Measurements from ENCODE around the gene RMRP.

RMRP gene

DNA sequence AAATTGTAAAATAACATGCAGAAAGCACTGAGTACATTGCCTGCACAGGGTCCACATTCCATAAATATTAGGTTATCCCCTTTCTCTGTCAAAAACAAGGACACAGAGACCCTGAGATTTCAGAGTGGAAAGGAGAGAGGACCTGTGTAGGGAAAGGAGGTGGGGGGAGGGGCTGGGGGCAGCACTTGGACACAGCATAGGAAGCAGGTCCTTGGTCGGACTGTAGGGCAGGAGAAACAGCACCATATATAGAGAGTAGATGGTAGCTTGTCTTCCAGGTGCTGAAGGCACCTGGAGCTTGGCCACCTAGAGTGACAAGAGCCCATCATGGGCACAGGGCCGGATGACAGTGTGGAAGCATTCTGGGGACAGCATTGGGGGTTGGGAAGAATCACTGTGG lies 29.5 kb upstream of the RMRP start:
- no peak for DNase-seq (ENCODE audit: low read depth in 2 of 3, low spot score in 2 of 3)

DNA sequence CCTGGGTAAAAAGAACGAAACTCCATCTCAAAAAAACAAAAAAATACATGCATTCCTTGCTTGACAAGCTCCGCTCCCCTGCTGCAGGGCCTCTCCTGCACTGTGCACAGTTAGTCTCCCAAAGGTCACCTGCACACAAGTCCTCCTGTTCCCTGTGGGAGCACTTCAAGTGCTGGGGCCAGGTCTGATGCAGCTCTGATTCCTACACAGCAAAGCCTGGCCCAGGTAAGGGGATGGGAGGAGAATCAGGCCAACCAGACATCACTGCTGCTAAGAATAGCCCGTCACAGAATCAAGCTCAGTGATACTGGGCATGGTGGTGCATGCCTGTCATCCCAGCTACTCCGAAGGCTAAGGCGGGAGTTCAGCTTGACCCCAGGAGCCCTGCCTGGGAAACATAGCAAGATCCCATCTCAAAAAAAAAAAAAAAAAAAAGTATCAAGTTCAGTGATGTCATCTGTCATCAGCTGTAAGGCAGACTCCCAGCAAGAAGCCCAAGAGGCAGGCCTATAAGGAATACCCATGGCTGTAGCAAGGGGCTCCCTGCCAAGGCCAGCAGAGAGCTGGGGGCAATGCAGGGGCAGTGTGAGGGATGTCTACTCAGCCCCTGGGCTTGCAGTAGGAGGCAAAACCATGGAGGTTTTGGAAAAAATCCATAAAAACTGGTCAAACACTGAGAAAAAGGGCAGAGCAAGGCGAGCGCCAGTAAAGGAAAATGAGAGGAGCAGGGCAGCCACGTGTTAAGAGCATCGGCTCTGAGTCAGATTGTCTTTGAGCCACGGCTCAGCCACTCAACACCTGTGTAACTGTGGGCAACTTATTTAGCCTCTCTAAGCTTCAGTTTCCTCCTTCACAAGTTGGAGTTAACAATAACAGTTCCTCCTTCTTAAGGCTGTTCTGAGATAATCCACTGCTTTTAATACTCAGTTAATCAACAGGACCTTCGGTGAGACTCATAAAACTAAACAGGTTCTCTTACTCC lies 28.7 kb upstream of the RMRP start:
- DNase-seq (ENCODE audit: low read depth in 2 of 3, low spot score in 2 of 3), result no peak

DNA sequence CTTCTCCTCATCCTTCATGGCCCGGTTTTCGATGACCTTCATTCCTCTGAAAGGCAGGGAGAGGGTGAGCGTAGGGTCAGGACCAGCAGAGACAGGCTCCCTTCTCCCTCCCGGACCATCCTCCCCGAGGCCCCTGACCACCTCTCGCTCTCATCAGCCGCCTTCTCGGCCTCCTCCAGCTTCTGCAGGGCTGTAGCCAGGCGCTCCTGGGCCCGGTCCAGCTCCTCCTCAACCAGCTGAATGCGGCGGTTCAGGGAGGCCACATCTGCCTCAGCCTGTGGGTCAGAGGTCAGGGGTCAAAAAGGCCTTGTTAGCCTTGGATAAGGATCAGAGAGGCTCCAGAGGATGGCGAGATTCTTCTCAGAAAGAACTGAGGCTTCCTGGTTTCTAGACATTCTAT lies 27.7 kb upstream of the RMRP start:
- DNase-seq (ENCODE audit: low read depth in 2 of 3, low spot score in 2 of 3), result no peak

- DNase-seq (ENCODE audit: low read depth in 2 of 3, low spot score in 2 of 3), result no peak
These were observed 27.1 kb upstream of the RMRP start for GRCh38 chr9:35684921-35685320.

GRCh38 chr9:35683323-35683722 lies 25.5 kb upstream of the RMRP start:
- DNase-seq (ENCODE audit: low read depth in 2 of 3, low spot score in 2 of 3), result no peak

GRCh38 chr9:35682520-35683315 lies 24.9 kb upstream of the RMRP start:
- DNase-seq (ENCODE audit: low read depth in 2 of 3, low spot score in 2 of 3), result no peak

- DNase-seq (ENCODE audit: low read depth in 2 of 3, low spot score in 2 of 3), result no peak
These were observed 24.2 kb upstream of the RMRP start for GRCh38 chr9:35682051-35682450.

DNA sequence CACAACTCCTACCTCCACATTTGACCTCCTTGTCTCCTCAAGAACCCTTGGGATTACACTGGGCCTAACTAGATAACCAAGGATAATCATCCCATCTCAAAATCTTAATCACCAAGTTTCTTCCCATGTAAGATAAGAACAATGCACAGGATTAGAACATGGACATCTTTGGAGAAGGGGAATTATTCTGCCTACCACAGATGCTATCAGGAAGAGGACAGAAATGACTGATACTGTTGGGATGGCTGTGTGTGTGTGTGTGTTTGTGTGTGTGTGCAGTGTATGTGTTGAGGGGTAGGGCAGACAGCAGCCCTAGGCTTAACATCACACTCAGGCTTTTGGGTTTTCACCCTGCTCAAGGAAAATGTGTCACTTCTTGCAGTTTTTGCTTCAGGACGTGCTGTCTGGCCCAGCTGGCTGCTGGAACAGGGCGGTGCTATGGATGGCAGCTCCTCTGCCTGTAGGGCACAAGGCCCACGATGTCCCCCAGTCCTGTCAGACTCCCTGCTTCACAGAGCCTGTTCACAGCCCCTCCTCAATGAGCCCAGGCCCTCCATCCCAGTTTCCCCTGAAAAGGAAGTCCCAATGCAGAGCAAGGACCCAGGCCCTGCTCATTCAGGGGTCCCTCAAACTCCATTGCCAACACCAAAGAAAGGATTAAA lies 23.7 kb upstream of the RMRP start:
- DNase-seq (ENCODE audit: low read depth in 2 of 3, low spot score in 2 of 3), result no peak

- DNase-seq (ENCODE audit: low read depth in 2 of 3, low spot score in 2 of 3), result no peak
These were observed 22.7 kb upstream of the RMRP start for GRCh38 chr9:35680331-35681105.

DNA sequence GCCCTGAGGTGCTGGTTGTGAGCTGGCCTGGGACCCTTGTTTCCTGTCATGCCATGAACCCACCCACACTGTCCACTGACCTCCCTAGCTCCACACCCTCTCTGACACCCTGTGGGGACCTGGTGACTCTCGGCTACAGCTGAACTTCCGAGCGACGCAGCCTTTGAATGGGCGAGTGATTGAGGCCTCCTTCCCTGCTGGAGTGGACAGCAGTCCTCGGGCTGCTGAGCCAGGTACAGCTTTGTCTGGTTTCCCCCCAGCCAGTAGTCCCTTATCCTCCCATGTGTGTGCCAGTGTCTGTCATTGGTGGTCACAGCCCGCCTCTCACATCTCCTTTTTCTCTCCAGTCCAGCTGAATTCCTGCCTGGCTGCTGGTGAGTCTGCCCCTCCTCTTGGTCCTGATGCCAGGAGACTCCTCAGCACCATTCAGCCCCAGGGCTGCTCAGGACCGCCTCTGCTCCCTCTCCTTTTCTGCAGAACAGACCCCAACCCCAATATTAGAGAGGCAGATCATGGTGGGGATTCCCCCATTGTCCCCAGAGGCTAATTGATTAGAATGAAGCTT lies 22.0 kb upstream of the RMRP start:
- no peak for DNase-seq (ENCODE audit: low read depth in 2 of 3, low spot score in 2 of 3)

- no peak for DNase-seq (ENCODE audit: low read depth in 2 of 3, low spot score in 2 of 3)
These were observed 21.3 kb upstream of the RMRP start for GRCh38 chr9:35679091-35679490.

- no peak for DNase-seq (ENCODE audit: low read depth in 2 of 3, low spot score in 2 of 3)
These were observed 18.0 kb upstream of the RMRP start for GRCh38 chr9:35675732-35676392.

DNA sequence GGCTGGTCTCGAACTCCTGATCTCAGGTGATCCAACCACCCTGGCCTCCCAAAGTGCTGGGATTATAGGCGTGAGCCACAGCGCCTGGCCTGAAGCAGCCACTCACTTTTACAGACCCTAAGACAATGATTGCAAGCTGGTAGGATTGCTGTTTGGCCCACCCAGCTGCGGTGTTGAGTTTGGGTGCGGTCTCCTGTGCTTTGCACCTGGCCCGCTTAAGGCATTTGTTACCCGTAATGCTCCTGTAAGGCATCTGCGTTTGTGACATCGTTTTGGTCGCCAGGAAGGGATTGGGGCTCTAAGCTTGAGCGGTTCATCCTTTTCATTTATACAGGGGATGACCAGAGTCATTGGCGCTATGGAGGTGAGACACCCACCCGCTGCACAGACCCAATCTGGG lies 17.4 kb upstream of the RMRP start:
- no peak for DNase-seq (ENCODE audit: low read depth in 2 of 3, low spot score in 2 of 3)

- DNase-seq (ENCODE audit: low read depth in 2 of 3, low spot score in 2 of 3), result no peak
These were observed 16.2 kb upstream of the RMRP start for GRCh38 chr9:35674025-35674361.

DNA sequence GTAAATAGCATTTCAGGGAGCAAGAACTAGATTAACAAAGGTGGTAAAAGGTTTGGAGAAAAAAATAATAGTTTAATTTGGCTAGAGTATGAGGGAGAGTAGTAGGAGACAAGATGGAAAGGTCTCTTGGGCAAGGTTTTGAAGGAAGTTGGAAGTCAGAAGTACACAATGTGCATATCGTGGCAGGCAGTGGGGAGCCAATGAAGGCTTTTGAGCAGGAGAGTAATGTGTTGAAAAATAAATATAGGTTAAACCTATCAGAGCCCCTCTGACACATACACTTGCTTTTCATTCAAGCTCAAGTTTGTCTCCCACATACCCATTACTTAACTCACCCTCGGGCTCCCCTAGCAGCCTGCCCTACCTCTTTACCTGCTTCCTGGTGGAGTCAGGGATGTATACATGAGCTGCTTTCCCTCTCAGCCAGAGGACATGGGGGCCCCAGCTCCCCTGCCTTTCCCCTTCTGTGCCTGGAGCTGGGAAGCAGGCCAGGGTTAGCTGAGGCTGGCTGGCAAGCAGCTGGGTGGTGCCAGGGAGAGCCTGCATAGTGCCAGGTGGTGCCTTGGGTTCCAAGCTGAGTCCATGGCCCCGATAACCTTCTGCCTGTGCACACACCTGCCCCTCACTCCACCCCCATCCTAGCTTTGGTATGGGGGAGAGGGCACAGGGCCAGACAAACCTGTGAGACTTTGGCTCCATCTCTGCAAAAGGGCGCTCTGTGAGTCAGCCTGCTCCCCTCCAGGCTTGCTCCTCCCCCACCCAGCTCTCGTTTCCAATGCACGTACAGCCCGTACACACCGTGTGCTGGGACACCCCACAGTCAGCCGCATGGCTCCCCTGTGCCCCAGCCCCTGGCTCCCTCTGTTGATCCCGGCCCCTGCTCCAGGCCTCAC lies 15.6 kb upstream of the RMRP start, which contains the start of gene CA9:
TSS of gene CA9 (plus strand) at position 797 of the 893 bp plus-strand sequence. CDS start at position 829, 32 bp downstream.
- no peak for DNase-seq (ENCODE audit: low read depth in 2 of 3, low spot score in 2 of 3)

DNA sequence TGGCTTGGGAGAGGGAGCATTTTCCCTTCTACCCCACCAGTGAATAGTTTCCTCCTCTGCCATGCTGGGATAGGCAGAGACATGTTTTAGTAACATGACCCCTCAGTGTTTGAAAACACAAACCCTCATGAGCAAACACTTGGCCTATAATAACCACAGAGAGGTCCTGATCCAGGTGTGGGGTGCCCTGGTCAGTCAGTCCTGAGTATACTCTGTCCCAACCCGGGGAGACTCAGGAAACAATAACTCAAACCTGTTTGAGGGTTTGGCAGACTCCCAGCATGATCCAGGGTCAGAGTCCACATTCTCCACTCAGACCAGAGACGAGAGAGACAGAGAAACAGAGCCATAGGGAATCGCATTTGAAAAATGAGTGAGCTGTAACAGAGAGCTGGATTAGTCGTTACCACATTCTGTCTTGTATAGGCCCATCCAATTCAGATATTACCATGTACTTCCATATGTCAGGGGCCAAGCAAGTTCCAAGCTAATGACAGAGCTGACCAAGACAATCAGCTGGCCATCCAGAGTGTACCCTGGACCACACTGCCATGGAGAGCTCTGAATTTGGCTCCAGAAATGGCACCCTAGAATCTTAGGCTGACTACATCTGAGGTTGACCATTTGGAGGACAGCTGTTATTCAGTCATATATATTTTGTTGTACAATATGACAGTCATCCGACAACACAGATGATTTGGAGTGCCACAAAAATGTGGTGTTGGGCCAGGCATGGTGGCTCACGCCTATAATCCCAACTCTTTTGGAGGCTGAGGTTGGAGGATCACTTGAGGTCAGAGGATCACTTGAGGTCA lies 11.7 kb upstream of the RMRP start:
- DNase-seq (ENCODE audit: low read depth in 2 of 3, low spot score in 2 of 3), result no peak

- no peak for DNase-seq (ENCODE audit: low read depth in 2 of 3, low spot score in 2 of 3)
These were observed 10.1 kb upstream of the RMRP start for GRCh38 chr9:35667939-35668338.

DNA sequence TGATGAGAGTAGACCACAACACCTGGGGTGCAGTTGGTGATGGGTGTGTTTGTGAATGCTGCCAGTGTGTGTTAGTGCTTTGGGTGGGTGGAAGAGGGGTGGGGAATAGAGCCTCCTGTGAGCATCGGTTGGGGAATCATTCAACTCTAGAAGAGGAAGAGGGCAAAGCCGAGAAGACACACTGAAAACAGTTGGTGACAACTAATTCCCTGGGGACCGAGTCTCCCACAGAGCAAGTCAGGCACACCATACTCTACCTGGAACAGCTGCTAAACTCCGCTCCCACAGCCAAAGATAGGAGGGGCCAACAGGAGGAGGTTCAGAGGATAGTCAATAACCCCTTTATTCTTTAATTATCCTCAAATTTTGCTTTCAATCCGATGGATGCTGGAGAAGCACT lies 8.7 kb upstream of the RMRP start:
- DNase-seq (ENCODE audit: low read depth in 2 of 3, low spot score in 2 of 3), result no peak
